Type B pancreatic cell (in vitro differentiated cells): ENCODE results near the gene DBP. TPM values are rescaled to one million over a fixed set of nuclear protein-coding genes. Genes with fewer than 3 reads are reported as not detected.

Experiments
- DNase-seq: peaks from one replicate; pipeline ENCODE4 v3.0.0; 2021; ENCODE audit warnings: mixed read lengths; ENCODE audit not compliant: unreplicated experiment; ENCODE audit errors: extremely low spot score
- H3K27ac Mint-ChIP-seq: 2 replicates; pipeline ENCODE4 v1.8.0; 2021; ENCODE audit warnings: mild to moderate bottlenecking, mixed read lengths
- H3K27me3 Mint-ChIP-seq: 2 replicates; pipeline ENCODE4 v1.8.0; 2021; ENCODE audit warnings: mixed read lengths
- H3K36me3 Mint-ChIP-seq: 2 replicates; pipeline ENCODE4 v1.8.0; 2021; ENCODE audit warnings: mixed read lengths
- H3K4me1 Mint-ChIP-seq: one replicate; pipeline ENCODE4 v1.8.0; 2021; ENCODE audit warnings: mixed read lengths; ENCODE audit not compliant: unreplicated experiment
- H3K4me3 Mint-ChIP-seq: 2 replicates; pipeline ENCODE4 v1.8.0; 2021; ENCODE audit warnings: mild to moderate bottlenecking, mixed read lengths
- H3K9me3 Mint-ChIP-seq: 2 replicates; pipeline ENCODE4 v1.8.0; 2021; ENCODE audit warnings: mixed read lengths
- total RNA-seq: library from RNA; stranded (reverse); gene quantifications from 2 replicates; pipeline ENCODE4 v1.2.1, GENCODE V29; 2021; ENCODE audit warnings: low replicate concordance
- TF ChIP-seq, protein P1 (sequence below): fragments of 200-600 bp; sonication (generic); conservative IDR thresholded peaks from 2 replicates; pipeline ENCODE4 v1.5.0; 2021; ENCODE audit warnings: antibody characterized with exemption, mild to moderate bottlenecking

DBP gene
- total RNA-seq, 1 donor from 2014 or later = 31.5 TPM

DNA sequence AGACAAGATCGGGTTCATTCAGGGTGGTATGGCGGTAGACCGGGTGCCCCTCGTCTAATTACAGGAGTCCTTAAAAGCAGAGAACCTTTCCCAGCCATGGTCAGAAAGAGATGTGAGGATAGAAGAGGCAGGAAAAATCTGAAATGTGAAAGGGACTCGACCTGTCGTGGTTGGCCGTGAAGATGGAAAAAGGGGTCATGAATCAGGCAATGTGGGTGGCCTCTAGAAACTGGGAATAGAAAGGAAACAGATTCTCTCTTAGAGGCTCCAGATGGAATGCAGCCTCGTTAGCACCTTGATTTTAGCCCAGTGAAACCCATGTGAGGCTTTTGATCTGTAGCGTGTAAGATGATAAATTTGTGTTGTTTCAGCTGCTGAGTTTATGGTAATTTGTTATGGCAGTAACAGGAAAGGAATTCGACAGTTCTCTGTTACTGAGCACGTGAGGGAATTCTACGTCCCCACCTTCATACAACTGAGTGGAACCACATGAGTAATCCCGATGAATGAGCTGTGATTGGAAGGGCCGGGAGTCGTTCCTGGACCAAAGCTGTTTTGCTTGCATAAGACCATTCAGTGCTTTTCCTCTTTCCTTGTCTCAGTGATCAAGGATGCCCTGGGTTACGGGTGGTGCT lies 19.8 kb upstream of the DBP start:
- Mint-ChIP-seq H3K4me1 (peaks cover 22% of the 10 kb centered on the region), H3K27ac (peak overlapping the region; percentile 36), H3K36me3 (no peaks in the 10 kb centered on the region), H3K27me3 (no peaks in the 10 kb centered on the region), H3K4me3 (no peak overlapping the region), H3K9me3 (no peaks in the 10 kb centered on the region)
- DNase-seq = no peak
- TF ChIP-seq, protein P1, sequence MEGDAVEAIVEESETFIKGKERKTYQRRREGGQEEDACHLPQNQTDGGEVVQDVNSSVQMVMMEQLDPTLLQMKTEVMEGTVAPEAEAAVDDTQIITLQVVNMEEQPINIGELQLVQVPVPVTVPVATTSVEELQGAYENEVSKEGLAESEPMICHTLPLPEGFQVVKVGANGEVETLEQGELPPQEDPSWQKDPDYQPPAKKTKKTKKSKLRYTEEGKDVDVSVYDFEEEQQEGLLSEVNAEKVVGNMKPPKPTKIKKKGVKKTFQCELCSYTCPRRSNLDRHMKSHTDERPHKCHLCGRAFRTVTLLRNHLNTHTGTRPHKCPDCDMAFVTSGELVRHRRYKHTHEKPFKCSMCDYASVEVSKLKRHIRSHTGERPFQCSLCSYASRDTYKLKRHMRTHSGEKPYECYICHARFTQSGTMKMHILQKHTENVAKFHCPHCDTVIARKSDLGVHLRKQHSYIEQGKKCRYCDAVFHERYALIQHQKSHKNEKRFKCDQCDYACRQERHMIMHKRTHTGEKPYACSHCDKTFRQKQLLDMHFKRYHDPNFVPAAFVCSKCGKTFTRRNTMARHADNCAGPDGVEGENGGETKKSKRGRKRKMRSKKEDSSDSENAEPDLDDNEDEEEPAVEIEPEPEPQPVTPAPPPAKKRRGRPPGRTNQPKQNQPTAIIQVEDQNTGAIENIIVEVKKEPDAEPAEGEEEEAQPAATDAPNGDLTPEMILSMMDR = no peak

- Mint-ChIP-seq H3K4me1 (peaks cover 17% of the 10 kb centered on the region), H3K4me3 (no peak overlapping the region)
- no peak for DNase-seq
Measured at GRCh38 chr19:48654299-48655059, 17.3 kb upstream of the DBP start.

DNA sequence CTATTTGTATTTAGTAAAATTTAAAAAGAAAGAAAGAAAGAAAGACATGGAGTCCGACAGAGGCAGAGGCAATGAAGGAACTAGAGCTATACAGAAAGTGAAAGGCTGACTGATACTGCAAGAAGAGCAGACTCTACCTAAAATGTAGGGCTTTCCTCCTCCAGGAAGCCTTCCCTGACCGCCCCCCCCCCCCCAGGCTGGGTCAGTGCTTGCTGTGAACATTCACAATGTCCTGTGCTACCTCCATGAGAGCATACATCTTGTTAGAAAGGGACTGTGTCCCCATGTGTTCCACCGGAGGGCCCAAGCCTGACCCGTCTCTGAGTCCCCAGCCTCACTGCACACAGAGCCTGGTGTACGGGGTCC lies 14.5 kb upstream of the DBP start:
- DNase-seq = no peak
- Mint-ChIP-seq H3K9me3 (no peaks in the 10 kb centered on the region), H3K4me1 (peaks cover 14% of the 10 kb centered on the region), H3K4me3 (no peak overlapping the region), H3K27ac (no peak overlapping the region), H3K27me3 (no peaks in the 10 kb centered on the region), H3K36me3 (no peaks in the 10 kb centered on the region)
- TF ChIP-seq, protein P1 = no peak

More at GRCh38 chr19:48654299-48655059, 17.3 kb upstream of the DBP start:
- Mint-ChIP-seq H3K27me3 (no peaks in the 10 kb centered on the region), H3K9me3 (no peaks in the 10 kb centered on the region), H3K36me3 (no peaks in the 10 kb centered on the region), H3K27ac (no peak overlapping the region)
- TF ChIP-seq, protein P1 = no peak

DNA sequence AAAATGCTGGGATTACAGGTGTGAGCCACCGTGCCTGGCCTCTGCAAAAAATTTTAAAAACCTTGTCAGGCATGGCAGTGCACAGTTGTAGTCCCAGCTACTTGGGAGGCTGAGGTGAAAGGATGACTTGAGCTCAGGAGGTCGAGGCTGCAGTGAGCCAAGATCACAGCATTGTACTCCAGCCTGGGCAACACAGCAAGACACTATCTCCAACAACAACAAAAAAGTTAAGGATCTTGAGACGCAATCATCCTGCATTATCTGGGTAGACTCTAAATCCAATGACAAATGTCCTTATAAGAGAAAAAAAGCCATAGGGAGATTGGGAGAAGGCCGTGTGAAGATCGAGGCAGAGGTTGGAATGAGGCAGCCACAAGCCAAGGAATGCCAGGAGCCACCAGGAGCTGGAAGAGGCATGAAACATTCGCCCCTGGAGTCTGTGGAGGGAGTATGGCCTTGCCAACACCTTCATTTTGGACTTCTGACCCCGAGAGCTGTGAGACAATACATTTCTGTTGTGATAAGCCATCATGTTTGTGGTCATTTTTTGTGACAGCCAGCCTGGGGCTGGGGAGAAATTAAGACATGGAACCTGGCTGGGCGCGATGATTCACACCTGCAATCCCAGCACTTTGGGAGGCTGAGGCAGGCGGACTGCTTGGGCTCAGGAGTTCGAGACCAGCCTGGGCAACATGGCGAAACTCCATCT lies 13.9 kb upstream of the DBP start:
- DNase-seq = no peak
- H3K36me3 Mint-ChIP-seq = no peaks in the 10 kb centered on the region
- TF ChIP-seq, protein P1 = no peak
- H3K4me3 Mint-ChIP-seq = no peak overlapping the region
- no peaks in the 10 kb centered on the region for H3K27me3 Mint-ChIP-seq
- peaks cover 14% of the 10 kb centered on the region for H3K4me1 Mint-ChIP-seq
- no peak overlapping the region for H3K27ac Mint-ChIP-seq
- no peaks in the 10 kb centered on the region for H3K9me3 Mint-ChIP-seq

DNA sequence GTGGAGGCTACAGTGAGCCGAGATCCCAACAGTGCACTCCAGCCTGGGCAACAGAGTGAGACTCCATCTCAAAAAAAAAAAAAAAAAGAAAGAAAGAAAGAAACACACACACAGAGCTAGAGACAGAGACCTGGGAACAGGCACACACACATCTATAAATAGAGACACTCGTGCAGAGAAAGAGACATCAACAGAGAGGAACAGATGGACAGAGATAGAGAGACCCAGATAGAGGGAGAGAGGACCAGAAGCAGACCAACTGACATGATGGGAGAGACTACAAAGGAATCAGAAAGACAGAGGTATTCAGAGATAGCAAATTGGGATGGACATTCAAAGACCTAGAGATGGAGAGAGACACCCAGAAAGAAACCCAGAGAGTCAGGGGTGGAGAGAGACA lies 11.0 kb upstream of the DBP start:
- Mint-ChIP-seq H3K4me1 (peaks cover 16% of the 10 kb centered on the region), H3K36me3 (no peaks in the 10 kb centered on the region), H3K4me3 (no peak overlapping the region), H3K27ac (no peak overlapping the region), H3K9me3 (no peaks in the 10 kb centered on the region), H3K27me3 (no peaks in the 10 kb centered on the region)
- TF ChIP-seq, protein P1 = no peak
- DNase-seq = no peak
